ENCODE measurements around the gene CBLC.

GRCh38 chr19:44770550-44771257, 7.0 kb upstream of the CBLC start:
- TF ChIP-seq ZNF274 (IDR thresholded peaks at IDR 0.05; ENCODE audit: low read depth, low read length) (no peak), SUZ12 (IDR thresholded peaks at IDR 0.05; ENCODE audit: extremely low read depth, insufficient read depth, insufficient read length) (no peak)

Data from NT2/D1 (cell line).